ENCODE measurements around the gene TSPAN14. TPM values are rescaled to one million over a fixed set of nuclear protein-coding genes. Genes with fewer than 3 reads are reported as not detected.

The TSPAN14 gene
- total RNA-seq, 4 donors from 2014 or later = 18.9 to 72.9 (median 55.8) TPM

DNA sequence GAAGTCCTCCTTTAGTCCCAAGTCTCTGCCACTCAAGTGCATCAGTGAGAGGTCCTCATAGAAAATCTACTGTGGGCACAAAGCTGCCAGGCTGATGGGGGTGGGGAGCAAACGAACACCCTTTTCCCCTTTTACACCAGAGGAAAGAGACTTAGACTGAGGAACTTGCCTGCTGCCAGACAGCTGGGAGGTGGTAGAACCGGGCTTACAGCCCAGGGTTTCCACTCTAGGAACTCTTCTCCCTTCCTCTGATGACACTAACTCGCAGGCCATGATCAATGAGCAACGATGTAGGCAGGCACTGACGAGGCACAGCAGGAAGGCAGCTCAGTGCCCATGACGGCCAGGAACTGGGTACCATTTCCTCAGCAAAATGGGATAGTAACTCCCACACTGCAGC is 72.6 kb downstream of the TSPAN14 start:
- no peak overlapping the region for H3K27ac ChIP-seq
- in situ Hi-C loops (cut with MboI; ENCODE audit: low pct_ligation_motif_present in 1 of 4, low pct_unique_long_range_greater_than_20kb in 1 of 4, low sequenced_read_pairs in 3 of 4) (no loop called here), intact Hi-C loops (cut with DNase I; ENCODE audit: low total_unique reads) (no loop called here)

DNA sequence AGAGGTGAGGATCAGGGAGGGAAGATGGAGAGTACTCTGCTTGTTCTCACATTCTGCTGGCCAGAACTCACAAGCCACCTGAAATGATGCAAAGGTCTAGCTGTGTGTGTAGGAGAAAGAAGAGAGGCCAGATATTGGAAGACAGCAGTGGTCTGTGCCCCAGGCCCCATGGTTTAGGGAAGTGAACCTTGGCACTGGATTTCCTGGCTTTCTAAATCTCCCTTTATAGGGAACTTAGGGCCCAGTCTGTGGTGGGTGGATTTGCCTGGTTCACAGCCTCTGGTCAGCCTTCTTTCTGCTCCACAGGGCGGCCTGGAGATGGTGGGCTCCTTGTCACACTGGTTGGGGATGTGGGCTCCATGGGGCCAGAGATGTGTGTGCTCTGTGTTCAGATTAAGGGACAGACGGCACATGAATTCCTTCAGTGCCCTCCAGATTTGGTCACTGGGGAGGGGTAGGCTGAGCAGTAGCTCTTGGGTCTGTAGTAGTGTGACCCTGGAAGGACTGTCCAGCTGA is 74.1 kb downstream of the TSPAN14 start:
- no peak overlapping the region for H3K4me3 ChIP-seq
- TF ChIP-seq POLR2A (IDR thresholded peaks at IDR 0.05) (no peak), POLR2AphosphoS5 (IDR thresholded peaks at IDR 0.05) (no peak), CTCF (IDR thresholded peaks at IDR 0.05) (no peak), EP300 (IDR thresholded peaks at IDR 0.05; ENCODE audit: low read depth) (no peak)
- no peak overlapping the region for H3K27ac ChIP-seq
- DNase-seq = no peak
- no peaks in the 10 kb centered on the region for H3K36me3 ChIP-seq
- 83% methylated on average over 2 of the region's 2 CpGs; no CpG with 5 or more reads in 1 of the 2 donors for WGBS, 2 donors (ENCODE audit: low coverage in 1 of 2)
- no peaks in the 10 kb centered on the region for H3K27me3 ChIP-seq
- intact Hi-C loops (cut with DNase I; ENCODE audit: low total_unique reads) (no loop called here), in situ Hi-C loops (cut with MboI; ENCODE audit: low pct_ligation_motif_present in 1 of 4, low pct_unique_long_range_greater_than_20kb in 1 of 4, low sequenced_read_pairs in 3 of 4) (no loop called here)
- no peaks in the 10 kb centered on the region for H3K9me3 ChIP-seq
- H3K4me1 ChIP-seq = peaks cover 0 to 23% (median 4%) of the 10 kb centered on the region in 4 donors

More for the DNA sequence above, 72.6 kb downstream of the TSPAN14 start:
- no peak for TF ChIP-seq POLR2A (IDR thresholded peaks at IDR 0.05)
- TF ChIP-seq EP300 (IDR thresholded peaks at IDR 0.05; ENCODE audit: low read depth) = no peak
- TF ChIP-seq CTCF (IDR thresholded peaks at IDR 0.05) = no peak
- no peak for TF ChIP-seq POLR2AphosphoS5 (IDR thresholded peaks at IDR 0.05)
- no peak overlapping the region for H3K4me3 ChIP-seq
- H3K4me1 ChIP-seq = peaks cover 0 to 23% (median 4%) of the 10 kb centered on the region in 4 donors
- 61% methylated on average over 6 of the region's 6 CpGs; no CpG with 5 or more reads in 1 of the 2 donors for WGBS, 2 donors (ENCODE audit: low coverage in 1 of 2)
- no peaks in the 10 kb centered on the region for H3K27me3 ChIP-seq
- no peaks in the 10 kb centered on the region for H3K36me3 ChIP-seq
- H3K9me3 ChIP-seq = no peaks in the 10 kb centered on the region
- no peak for DNase-seq

- TF ChIP-seq CTCF (IDR thresholded peaks at IDR 0.05) = no peak
- TF ChIP-seq POLR2A (IDR thresholded peaks at IDR 0.05) = no peak
- no peak for TF ChIP-seq EP300 (IDR thresholded peaks at IDR 0.05; ENCODE audit: low read depth)
- TF ChIP-seq POLR2AphosphoS5 (IDR thresholded peaks at IDR 0.05) = no peak
- no peak overlapping the region for H3K4me3 ChIP-seq
- peaks cover 0 to 23% (median 4%) of the 10 kb centered on the region in 4 donors for H3K4me1 ChIP-seq
- no peak for DNase-seq
- H3K9me3 ChIP-seq = no peaks in the 10 kb centered on the region
- no peaks in the 10 kb centered on the region for H3K36me3 ChIP-seq
- in situ Hi-C loops (cut with MboI; ENCODE audit: low pct_ligation_motif_present in 1 of 4, low pct_unique_long_range_greater_than_20kb in 1 of 4, low sequenced_read_pairs in 3 of 4) = no loop called here
- intact Hi-C loops (cut with DNase I; ENCODE audit: low total_unique reads) = no loop called here
- H3K27ac ChIP-seq = peak overlapping the region in 2 of 4 donors; percentile 5 to 15
- H3K27me3 ChIP-seq = no peaks in the 10 kb centered on the region
- WGBS, 2 donors (ENCODE audit: low coverage in 1 of 2) = 82% methylated on average over 6 of the region's 6 CpGs; no CpG with 5 or more reads in 1 of the 2 donors
These were observed 74.8 kb downstream of the TSPAN14 start for GRCh38 chr10:80528901-80529300.

GRCh38 chr10:80529604-80530003 is 75.5 kb downstream of the TSPAN14 start:
- DNase-seq = no peak
- Histone ChIP-seq H3K4me1 (peaks cover 0 to 23% (median 4%) of the 10 kb centered on the region in 4 donors), H3K27me3 (no peaks in the 10 kb centered on the region), H3K9me3 (no peaks in the 10 kb centered on the region), H3K27ac (peak overlapping the region in 3 of 4 donors; percentile 5 to 15 (median 5)), H3K4me3 (no peak overlapping the region), H3K36me3 (no peaks in the 10 kb centered on the region)
- TF ChIP-seq POLR2A (IDR thresholded peaks at IDR 0.05) (no peak), EP300 (IDR thresholded peaks at IDR 0.05; ENCODE audit: low read depth) (no peak), POLR2AphosphoS5 (IDR thresholded peaks at IDR 0.05) (no peak)
- in situ Hi-C loops (cut with MboI; ENCODE audit: low pct_ligation_motif_present in 1 of 4, low pct_unique_long_range_greater_than_20kb in 1 of 4, low sequenced_read_pairs in 3 of 4) = no loop called here
- 44 to 67% methylated on average over 12 of the region's 12 CpGs for WGBS, 2 donors (ENCODE audit: low coverage in 1 of 2)
- intact Hi-C loops (cut with DNase I; ENCODE audit: low total_unique reads) = no loop called here
